ENCODE results near the gene MSLN.

The MSLN gene

GRCh38 chr16:760545-761343 is at the start of gene MSLN:
MSLN (plus strand) TSS chr16:760734; CDS start chr16:762681, 1,947 bp downstream.
- DNase-seq = no peak

GRCh38 chr16:711084-711483 is 49.5 kb upstream of the MSLN start:
- DNase-seq = no peak

- peak; percentile 75 to 79 for DNase-seq
Measured at GRCh38 chr16:711548-712320, 48.8 kb upstream of the MSLN start.

GRCh38 chr16:712740-713250 is 47.7 kb upstream of the MSLN start:
- DNase-seq = peak; percentile 36 to 53

- no peak for DNase-seq
Measured at GRCh38 chr16:714079-714478, 46.5 kb upstream of the MSLN start.

- DNase-seq = peak; percentile 89 to 90
Measured at GRCh38 chr16:714558-715476, 45.7 kb upstream of the MSLN start, which contains the start of gene METRN. METRN (plus strand) TSS chr16:715118; CDS start chr16:715290, 172 bp downstream.

DNA sequence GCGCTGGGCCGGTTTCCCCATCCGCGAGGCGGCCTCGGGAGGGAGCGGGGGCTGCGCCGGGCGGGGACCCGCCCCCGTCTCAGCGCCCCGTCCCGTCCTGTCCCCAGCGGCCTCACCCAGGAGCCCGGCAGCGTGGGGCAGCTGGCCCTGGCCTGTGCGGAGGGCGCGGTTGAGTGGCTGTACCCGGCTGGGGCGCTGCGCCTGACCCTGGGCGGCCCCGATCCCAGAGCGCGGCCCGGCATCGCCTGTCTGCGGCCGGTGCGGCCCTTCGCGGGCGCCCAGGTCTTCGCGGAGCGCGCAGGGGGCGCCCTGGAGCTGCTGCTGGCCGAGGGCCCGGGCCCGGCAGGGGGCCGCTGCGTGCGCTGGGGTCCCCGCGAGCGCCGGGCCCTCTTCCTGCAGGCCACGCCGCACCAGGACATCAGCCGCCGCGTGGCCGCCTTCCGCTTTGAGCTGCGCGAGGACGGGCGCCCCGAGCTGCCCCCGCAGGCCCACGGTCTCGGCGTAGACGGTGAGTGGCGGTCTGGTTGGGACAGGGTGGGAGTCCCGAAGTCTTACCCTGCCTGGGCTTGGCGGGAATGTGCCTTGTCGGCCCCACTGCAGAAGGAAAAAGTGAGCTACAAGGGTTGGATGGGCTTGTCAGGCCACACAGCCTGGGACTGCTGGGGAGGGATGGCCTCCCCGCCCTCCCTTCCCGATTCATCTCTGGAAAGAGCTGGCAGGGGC is 44.9 kb upstream of the MSLN start:
- no peak for DNase-seq

- no peak for DNase-seq
Measured at GRCh38 chr16:716200-716568, 44.4 kb upstream of the MSLN start.

- DNase-seq = no peak
Measured at GRCh38 chr16:716768-717325, 43.7 kb upstream of the MSLN start.

- no peak for DNase-seq
Measured at GRCh38 chr16:717450-718245, 42.9 kb upstream of the MSLN start.

DNA sequence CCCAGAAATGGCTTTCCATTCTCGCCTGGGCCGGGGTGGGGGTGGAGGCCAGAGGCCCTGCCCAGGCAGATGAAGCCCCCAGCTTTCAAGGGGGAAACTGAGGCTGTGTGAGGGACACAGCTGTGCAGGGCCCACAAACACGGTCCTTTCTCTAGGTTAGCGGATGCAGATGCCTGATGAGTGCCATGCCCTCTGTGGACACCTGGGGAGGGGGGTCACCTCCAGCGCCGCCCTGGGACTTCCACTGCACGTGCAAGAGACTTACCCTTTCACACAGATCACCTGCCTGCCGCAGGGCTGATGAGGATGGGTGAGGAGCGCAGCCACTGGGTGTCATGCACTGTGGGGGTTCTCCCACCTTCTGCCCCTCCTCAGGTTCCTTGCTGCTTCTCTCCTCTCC is 42.1 kb upstream of the MSLN start:
- no peak for DNase-seq

GRCh38 chr16:718922-719321 is 41.6 kb upstream of the MSLN start:
- DNase-seq = no peak

DNA sequence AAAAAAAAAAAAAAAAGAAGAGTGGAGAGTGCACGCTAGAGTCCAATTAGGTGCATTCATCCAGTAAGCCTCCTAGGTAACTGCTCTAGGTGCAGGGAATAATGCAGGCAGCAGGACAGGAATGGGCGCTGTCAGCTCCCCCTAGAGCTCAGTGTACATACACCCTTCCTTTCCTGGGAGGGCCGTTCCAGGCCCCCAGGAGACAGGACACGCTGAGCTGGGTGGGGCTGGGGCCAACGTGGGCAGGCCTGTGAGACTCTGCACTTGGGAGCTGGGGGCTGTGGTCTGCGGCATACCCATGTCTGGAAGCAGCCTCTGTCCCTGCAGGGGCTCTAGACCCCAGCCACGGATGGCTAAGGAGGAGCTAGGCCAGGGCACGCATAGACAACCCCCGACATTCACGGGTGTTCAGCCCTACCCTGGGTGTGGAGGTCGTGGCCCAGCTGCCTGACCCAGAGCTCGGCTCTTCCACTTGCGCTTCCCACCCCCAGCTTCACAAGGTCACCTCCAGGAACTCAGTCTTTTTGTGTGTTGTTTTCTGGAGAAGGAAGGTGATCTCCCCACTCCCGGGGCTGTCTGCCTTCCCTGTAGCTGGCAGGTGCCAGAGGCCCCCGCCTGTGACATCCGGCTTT is 40.6 kb upstream of the MSLN start:
- DNase-seq = no peak

DNA sequence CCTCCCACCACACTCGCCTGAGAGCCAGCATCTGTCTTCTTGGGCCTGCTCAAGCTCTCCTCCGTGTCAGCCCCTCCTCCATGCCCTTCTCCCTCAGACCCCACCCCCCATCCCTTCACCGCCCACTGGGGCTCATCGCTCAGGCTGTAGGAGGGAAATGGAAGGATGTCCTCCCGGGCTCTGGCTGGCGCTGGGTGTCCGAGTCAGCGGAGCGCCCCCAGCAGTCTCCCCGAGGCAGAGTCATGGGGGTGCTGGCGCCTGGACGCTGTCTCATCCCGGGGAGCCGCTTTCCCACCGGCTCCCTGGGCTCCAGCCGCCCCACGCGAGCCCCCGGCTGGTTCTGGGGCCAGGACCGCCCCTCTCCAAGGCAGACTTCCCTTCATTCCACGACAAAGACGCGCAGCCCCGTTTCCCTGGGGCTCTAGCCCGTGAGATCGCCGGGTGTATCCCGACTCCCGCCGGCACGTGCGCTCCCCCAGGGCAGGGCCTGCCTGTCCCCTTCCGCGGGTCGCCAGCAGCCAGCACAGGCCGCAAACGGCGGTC is 40.0 kb upstream of the MSLN start:
- peak; percentile 31 to 35 for DNase-seq

DNA sequence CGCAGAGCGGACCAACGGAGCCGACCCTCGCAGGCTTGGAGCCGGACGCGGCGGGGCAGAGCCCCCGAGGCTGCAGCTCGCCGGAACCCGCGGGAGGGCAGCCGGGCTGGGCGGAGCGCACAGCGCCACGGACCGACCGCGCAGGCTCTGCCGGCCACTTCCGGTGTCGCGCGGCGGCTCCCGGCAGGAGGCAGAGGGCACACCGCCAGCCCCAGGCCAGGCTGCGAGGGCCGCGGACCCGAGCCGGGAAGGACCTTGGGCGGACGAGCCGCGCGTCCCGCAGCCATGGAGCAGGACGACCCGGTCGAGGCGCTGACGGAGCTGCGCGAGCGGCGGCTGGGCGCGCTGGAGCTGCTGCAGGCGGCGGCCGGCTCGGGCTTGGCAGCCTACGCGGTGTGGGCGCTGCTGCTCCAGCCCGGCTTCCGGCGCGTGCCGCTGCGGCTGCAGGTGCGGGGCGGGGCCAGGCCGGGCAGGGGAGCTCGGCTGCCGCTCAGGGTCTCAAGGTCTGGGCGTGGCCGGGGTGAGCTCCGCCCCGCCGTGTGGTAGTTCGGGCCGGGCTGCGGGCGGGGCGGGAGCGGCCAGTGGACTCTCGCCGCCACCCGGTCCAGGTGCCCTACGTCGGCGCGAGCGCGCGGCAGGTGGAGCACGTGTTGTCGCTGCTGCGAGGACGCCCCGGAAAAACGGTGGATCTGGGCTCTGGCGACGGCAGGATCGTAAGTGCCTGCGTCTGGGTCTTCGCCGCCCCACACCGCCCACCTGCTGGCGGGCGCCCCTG is 39.4 kb upstream of the MSLN start, which contains the start of gene ANTKMT:
Gene ANTKMT, plus strand, starts transcription at position 157 of the 775 bp plus-strand sequence. Its CDS starts 129 bp downstream, at position 286.
- peak; percentile 44 to 65 for DNase-seq

DNA sequence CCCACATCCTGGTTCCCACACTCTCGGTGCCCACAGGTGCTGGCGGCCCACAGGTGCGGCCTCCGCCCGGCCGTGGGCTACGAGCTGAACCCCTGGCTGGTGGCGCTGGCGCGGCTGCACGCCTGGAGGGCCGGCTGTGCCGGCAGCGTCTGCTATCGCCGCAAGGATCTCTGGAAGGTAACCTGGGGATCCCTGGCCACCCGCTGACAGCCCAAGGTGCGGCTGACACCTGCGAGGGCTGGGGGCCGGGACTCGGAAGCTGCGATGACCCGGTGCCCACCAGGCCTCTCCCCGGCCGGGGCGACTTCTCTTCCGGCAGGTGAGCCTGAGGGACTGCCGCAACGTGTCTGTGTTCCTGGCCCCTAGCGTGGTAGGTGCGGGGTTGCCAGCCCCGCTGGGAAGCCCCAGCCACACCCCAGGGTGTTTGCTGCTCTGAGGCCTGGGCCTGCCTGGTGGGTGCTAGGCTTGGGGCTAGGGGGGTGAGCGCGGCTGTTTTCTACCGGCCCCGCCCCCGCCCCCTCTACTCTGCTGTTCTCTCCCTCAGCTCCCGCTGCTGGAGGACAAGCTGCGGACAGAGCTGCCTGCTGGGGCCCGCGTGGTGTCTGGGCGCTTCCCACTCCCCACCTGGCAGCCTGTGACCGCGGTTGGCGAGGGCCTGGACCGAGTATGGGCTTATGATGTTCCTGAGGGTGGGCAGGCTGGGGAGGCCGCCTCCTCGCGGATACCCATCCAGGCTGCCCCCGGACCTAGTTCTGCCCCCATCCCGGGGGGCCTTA is 38.6 kb upstream of the MSLN start:
- DNase-seq = no peak

GRCh38 chr16:722835-723633 is 37.5 kb upstream of the MSLN start:
- no peak for DNase-seq
